Measurements from ENCODE around the gene SHCBP1. TPM values are rescaled to one million over a fixed set of nuclear protein-coding genes. Genes with fewer than 3 reads are reported as not detected.

Gene SHCBP1
- total RNA-seq, 4 donors from 2014 or later: 0.85 to 23.9 (median 1.1) TPM; not detected in 1

DNA sequence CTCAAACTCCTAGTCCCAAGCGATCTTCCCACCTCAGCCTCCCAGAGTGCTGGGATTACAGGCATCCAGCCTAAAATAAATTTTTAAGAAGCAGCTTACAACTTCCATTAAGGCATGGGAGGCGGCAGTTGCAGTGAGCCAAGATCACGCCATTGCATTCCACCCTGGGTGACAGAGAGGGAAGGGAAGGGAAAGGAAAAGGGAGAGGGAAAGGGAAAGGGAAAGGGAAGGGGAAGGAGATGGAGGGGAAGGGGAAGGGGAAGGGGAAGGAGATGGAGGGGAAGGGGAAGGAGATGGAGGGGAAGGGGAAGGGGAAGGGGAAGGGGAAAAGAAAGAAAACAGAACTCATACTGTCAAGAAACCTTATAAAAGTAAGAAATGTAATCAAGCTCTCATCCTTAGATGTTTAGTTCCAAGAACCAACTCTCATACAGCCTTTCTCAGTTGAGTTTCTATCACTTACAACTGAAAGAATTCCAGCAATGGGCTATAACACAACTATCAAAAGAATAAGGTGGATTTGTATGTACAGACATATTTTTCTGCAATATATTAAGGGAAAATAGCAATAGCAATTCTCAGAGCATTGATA is 43.1 kb downstream of the SHCBP1 start:
- no peak for DNase-seq
- Histone ChIP-seq H3K27ac (no peak overlapping the region), H3K9me3 (no peaks in the 10 kb centered on the region), H3K36me3 (peaks cover 0 to 5% (median 0%) of the 10 kb centered on the region in 3 donors), H3K4me1 (no peaks in the 10 kb centered on the region), H3K27me3 (no peaks in the 10 kb centered on the region), H3K4me3 (no peak overlapping the region)
- no peak for TF ChIP-seq POLR2A (IDR thresholded peaks at IDR 0.05)
- TF ChIP-seq, protein P1, sequence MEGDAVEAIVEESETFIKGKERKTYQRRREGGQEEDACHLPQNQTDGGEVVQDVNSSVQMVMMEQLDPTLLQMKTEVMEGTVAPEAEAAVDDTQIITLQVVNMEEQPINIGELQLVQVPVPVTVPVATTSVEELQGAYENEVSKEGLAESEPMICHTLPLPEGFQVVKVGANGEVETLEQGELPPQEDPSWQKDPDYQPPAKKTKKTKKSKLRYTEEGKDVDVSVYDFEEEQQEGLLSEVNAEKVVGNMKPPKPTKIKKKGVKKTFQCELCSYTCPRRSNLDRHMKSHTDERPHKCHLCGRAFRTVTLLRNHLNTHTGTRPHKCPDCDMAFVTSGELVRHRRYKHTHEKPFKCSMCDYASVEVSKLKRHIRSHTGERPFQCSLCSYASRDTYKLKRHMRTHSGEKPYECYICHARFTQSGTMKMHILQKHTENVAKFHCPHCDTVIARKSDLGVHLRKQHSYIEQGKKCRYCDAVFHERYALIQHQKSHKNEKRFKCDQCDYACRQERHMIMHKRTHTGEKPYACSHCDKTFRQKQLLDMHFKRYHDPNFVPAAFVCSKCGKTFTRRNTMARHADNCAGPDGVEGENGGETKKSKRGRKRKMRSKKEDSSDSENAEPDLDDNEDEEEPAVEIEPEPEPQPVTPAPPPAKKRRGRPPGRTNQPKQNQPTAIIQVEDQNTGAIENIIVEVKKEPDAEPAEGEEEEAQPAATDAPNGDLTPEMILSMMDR (IDR thresholded peaks at IDR 0.05): no peak

DNA sequence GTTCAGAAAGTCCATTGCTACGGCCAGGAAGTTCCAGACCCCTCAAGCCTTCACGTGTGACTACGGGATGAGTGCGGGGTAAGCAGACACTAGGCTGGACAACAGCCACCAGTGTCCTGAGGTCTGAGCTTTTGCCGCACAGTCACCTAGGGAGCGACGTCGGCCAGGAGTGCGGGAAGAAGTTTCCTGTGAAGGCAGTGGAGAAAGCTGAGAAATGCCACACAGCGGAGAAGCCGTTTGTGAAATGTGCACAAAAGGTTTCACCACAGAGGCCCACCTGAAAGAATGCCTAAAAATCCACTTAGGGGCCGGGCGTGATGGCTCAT is 47.4 kb downstream of the SHCBP1 start:
- no peak for DNase-seq
- no peaks in the 10 kb centered on the region for H3K36me3 ChIP-seq
- no peaks in the 10 kb centered on the region for H3K27me3 ChIP-seq
- H3K27ac ChIP-seq: no peak overlapping the region
- TF ChIP-seq, protein P1 (IDR thresholded peaks at IDR 0.05): no peak
- no peak for TF ChIP-seq POLR2A (IDR thresholded peaks at IDR 0.05)
- H3K4me1 ChIP-seq: no peaks in the 10 kb centered on the region
- H3K9me3 ChIP-seq: no peaks in the 10 kb centered on the region
- no peak overlapping the region for H3K4me3 ChIP-seq

DNA sequence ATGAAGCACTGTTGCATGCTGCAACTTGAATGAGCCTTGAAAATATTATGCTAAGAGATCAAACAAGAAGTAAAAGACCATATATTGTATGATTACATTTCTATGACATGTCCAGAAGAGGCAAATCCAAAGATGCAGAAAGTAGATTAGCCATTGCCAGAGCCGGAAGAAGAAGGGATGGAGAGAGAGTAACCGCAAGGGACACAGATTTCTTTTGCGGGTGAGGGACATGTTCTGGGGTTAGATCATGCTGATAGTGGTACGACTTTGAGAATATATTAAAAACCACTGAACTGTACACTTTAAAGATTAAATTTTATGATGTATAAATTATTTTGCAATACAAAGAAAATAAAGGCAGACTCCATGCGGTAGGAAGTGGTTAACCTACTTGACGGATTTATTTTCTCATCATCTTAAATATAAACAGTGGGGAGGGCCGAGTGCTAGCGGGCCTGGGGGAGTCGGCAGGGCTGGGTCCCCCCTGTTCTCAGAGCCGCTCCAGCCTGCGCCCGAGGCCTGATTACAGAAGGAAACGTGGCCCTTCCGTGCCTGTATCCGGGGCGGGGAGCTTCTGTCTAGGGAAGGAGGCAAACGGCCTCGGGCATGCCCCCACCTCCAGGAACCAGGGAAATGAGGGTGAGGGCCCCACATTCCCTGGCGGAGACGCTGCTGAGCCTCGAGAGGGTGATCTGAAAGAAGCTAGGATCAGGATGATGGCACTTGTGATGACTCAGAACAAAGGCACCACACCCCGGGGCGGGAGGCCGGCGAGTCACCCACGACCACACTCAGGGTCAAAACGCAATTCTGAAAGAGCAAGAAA is 48.0 kb downstream of the SHCBP1 start:
- no peak for DNase-seq
- H3K4me1 ChIP-seq: no peaks in the 10 kb centered on the region
- no peaks in the 10 kb centered on the region for H3K9me3 ChIP-seq
- no peak overlapping the region for H3K27ac ChIP-seq
- TF ChIP-seq, protein P1 (IDR thresholded peaks at IDR 0.05): no peak
- no peak for TF ChIP-seq POLR2A (IDR thresholded peaks at IDR 0.05)
- H3K36me3 ChIP-seq: no peaks in the 10 kb centered on the region
- H3K27me3 ChIP-seq: no peaks in the 10 kb centered on the region
- H3K4me3 ChIP-seq: no peak overlapping the region

DNA sequence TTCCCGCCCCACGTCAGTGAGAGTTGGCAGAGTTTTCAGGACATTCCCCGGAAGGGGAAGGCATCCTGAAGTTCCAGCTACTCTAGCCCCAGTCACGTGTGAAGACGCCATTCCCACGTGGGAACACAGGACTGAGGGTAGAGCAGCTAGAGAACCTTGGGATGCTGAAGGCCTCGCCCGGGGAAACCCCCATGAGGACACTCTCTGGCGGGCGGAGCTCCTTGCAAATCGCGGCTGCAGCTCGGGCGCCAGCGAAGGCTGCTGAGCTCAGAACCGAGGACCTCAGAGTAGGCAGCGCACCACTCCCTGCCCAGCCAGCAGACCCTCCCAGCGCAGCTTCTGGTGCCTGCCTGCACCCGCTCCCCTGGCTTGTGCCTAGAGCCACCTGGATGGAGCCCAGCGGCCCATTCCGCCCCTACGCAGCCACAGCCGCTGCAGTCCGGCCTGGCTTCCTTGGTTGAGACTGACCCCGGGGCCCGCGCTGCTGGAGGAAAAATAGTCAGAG is 51.9 kb downstream of the SHCBP1 start:
- Histone ChIP-seq H3K27me3 (no peaks in the 10 kb centered on the region), H3K4me1 (no peaks in the 10 kb centered on the region), H3K9me3 (no peaks in the 10 kb centered on the region), H3K27ac (no peak overlapping the region), H3K36me3 (no peaks in the 10 kb centered on the region), H3K4me3 (no peak overlapping the region)
- DNase-seq: no peak
- TF ChIP-seq, protein P1 (IDR thresholded peaks at IDR 0.05): no peak
- no peak for TF ChIP-seq POLR2A (IDR thresholded peaks at IDR 0.05)

GRCh38 chr16:46568472-46569230 is 52.5 kb downstream of the SHCBP1 start:
- H3K4me1 ChIP-seq: no peaks in the 10 kb centered on the region
- no peaks in the 10 kb centered on the region for H3K9me3 ChIP-seq
- no peak overlapping the region for H3K27ac ChIP-seq
- no peak for TF ChIP-seq POLR2A (IDR thresholded peaks at IDR 0.05)
- TF ChIP-seq, protein P1 (IDR thresholded peaks at IDR 0.05): no peak
- DNase-seq: no peak
- H3K36me3 ChIP-seq: no peaks in the 10 kb centered on the region
- H3K4me3 ChIP-seq: no peak overlapping the region
- no peaks in the 10 kb centered on the region for H3K27me3 ChIP-seq

All from Peyer's patch (tissue), 4 donors.